ENCODE measurements around the gene PHF21A.

PHF21A gene

DNA sequence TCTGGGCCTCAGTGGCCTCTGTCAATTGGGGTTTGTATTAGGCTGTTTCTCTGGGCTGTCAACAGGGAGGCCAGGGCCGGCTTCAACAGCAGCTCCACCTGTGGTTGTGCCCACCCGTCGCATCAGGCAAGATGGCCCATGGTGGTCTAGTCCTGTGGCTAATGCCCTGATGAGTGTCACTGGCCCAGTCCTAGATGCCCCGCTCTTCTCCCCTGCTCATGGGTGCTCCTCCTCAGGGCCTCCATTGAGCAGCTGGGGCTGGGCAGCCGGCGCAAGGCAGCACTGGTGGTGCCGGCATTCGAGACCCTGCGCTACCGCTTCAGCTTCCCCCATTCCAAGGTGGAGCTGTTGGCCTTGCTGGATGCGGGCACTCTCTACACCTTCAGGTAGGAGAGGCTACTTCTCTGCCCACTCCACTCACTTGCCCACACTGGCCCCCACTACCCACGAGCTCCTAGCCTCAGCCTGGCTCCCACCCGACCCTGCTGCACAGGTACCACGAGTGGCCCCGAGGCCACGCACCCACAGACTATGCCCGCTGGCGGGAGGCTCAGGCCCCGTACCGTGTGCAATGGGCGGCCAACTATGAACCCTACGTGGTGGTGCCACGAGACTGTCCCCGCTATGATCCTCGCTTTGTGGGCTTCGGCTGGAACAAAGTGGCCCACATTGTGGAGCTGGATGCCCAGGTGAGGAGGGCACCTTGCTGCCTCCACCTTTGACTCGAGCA lies 193.4 kb downstream of the PHF21A start:
- DNase-seq (ENCODE audit: extremely low read depth, low read depth), result no peak
- TF ChIP-seq, protein P1, sequence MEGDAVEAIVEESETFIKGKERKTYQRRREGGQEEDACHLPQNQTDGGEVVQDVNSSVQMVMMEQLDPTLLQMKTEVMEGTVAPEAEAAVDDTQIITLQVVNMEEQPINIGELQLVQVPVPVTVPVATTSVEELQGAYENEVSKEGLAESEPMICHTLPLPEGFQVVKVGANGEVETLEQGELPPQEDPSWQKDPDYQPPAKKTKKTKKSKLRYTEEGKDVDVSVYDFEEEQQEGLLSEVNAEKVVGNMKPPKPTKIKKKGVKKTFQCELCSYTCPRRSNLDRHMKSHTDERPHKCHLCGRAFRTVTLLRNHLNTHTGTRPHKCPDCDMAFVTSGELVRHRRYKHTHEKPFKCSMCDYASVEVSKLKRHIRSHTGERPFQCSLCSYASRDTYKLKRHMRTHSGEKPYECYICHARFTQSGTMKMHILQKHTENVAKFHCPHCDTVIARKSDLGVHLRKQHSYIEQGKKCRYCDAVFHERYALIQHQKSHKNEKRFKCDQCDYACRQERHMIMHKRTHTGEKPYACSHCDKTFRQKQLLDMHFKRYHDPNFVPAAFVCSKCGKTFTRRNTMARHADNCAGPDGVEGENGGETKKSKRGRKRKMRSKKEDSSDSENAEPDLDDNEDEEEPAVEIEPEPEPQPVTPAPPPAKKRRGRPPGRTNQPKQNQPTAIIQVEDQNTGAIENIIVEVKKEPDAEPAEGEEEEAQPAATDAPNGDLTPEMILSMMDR (IDR thresholded peaks at IDR 0.05; ENCODE audit: low read depth, low read length), result no peak

DNA sequence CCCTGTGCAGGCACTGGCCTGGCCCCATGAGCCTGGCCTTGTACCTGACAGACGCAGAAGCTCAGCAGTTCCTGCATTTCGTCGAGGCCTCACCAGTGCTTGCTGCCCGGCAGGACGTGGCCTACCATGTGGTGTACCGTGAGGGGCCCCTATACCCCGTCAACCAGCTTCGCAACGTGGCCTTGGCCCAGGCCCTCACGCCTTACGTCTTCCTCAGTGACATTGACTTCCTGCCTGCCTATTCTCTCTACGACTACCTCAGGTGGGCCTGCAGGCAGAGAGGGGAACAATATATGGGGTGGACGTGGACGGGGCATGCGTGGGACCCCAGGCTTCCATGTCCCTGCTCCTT lies 193.9 kb downstream of the PHF21A start:
- DNase-seq (ENCODE audit: extremely low read depth, low read depth), result no peak
- TF ChIP-seq, protein P1 (IDR thresholded peaks at IDR 0.05; ENCODE audit: low read depth, low read length), result no peak

DNA sequence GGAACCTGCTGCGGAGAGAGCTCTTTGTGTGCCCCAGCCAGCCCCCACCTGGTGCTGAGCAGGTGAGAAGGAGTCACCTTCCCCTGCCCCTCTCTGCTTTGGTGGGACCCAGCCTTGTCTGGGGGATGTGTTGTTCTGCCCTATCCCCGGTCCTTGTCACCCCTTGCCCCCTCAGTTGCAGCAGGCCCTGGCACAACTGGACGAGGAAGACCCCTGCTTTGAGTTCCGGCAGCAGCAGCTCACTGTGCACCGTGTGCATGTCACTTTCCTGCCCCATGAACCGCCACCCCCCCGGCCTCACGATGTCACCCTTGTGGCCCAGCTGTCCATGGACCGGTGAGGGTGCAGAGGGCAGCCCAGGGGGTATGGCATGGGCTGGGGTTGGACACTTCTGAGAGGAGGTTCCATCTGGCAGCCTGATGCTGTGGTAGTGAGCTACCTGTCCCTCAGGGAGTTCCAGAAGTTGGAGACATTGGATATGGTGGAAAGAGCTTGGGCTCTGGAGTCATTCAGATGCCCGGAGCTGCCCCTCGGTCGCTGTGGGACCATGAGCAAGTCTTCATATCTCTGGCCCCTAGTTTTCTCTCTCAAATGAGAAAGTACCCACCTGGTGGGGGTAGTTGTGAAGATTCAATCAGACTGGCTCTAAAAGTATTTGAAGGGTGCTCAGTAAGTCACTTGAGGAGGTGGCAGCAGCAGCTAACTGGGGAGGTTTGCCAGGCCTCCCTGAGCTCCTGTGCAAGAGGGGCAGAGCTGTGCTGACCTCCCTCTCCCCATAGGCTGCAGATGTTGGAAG lies 194.5 kb downstream of the PHF21A start:
- TF ChIP-seq, protein P1 (IDR thresholded peaks at IDR 0.05; ENCODE audit: low read depth, low read length), result no peak
- no peak for DNase-seq (ENCODE audit: extremely low read depth, low read depth)

DNA sequence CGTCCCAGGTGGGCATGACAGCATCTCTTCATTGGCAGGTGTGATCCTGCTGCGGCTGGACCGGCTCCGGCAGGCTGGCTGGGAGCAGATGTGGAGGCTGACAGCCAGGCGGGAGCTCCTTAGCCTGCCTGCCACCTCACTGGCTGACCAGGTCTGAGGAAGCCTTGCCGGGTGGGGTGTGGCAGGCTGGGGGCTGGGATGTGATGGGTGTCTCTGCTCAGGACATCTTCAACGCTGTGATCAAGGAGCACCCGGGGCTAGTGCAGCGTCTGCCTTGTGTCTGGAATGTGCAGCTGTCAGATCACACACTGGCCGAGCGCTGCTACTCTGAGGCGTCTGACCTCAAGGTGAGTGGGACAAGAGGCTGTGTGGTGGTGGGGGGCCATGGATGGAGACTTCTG lies 195.3 kb downstream of the PHF21A start:
- DNase-seq (ENCODE audit: extremely low read depth, low read depth), result no peak
- TF ChIP-seq, protein P1 (IDR thresholded peaks at IDR 0.05; ENCODE audit: low read depth, low read length), result no peak

DNA sequence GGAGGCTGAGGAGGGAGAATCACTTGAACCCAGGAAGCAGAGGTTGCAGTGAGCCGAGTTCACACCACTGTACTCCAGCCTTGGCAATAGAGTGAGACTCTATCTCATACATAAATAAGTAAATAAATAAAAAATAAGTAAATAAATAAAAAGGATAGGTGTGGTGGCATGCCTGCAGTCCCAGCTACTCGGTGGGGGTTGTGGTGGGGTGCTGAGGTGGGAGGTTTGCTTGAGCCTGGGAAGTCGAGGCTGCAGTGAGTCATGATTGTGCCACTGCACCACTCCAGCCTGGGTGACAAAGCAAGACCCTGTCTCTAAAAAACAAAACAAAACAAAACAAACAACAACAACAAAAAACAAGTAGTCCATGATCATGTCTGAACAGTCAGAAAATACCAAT lies 195.7 kb downstream of the PHF21A start:
- no peak for DNase-seq (ENCODE audit: extremely low read depth, low read depth)
- TF ChIP-seq, protein P1 (IDR thresholded peaks at IDR 0.05; ENCODE audit: low read depth, low read length), result no peak

DNA sequence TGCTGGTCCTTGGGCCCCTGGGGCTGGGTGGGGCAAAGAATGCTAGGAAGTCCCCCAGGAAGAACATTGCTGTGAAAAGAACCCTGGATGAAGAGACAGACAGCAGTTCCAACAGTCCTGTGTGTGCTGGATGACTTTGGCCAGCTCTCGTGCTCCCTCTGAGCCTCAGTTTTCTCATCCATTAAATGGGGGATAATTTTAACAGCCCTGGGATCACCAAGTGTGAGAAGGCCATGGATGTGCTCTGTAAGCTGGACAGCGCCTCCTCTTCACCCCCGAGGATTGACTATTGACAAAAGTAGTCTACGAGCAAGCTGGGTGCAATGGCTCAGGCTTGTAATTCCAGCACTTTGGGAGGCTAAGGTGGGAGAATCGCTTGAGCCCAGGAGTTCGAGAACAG lies 196.3 kb downstream of the PHF21A start:
- no peak for DNase-seq (ENCODE audit: extremely low read depth, low read depth)
- TF ChIP-seq, protein P1 (IDR thresholded peaks at IDR 0.05; ENCODE audit: low read depth, low read length), result no peak

Measured in AG09319 (cell line).